Cardiac muscle cell (in vitro differentiated cells and primary cell): ENCODE measurements around the gene GRIK5. TPM values are rescaled to one million over a fixed set of nuclear protein-coding genes. Genes with fewer than 3 reads are reported as not detected.
"Not testable (repeated sequence)": the region's sequence is repeated elsewhere in the genome, so short reads cannot be mapped to it uniquely, and the experiment has no call there.

Source experiments
- DNase-seq, 2 donors: peaks; one replicate each; pipeline versions ENCODE4 v3.0.0 to v3.0.0-alpha.2; 2010 to 2017; ENCODE audit warnings: low read depth in 1 of 2, low spot score in 1 of 2
- H3K27ac ChIP-seq: fragments of 200-600 bp; sonication (generic); 2 replicates; pipeline ENCODE4 v1.5.1; 2016
- H3K27me3 ChIP-seq: fragments of 200-600 bp; sonication (generic); 2 replicates; pipeline ENCODE4 v1.6.0; 2016; ENCODE audit warnings: control low read depth
- H3K36me3 ChIP-seq: fragments of 200-600 bp; sonication (generic); 2 replicates; pipeline ENCODE4 v1.5.1; 2016; ENCODE audit warnings: control low read depth
- H3K4me1 ChIP-seq: fragments of 200-600 bp; sonication (generic); 2 replicates; pipeline ENCODE4 v1.8.1; 2017; ENCODE audit warnings: low read depth, mild to moderate bottlenecking, mixed run types
- H3K4me3 ChIP-seq: fragments of 200-600 bp; sonication (generic); 2 replicates; pipeline ENCODE4 v1.5.1; 2016; ENCODE audit warnings: mild to moderate bottlenecking
- H3K9me3 ChIP-seq: fragments of 200-600 bp; sonication (generic); 2 replicates; pipeline ENCODE4 v1.5.1; 2017; ENCODE audit warnings: low read depth, mild to moderate bottlenecking, control low read depth
- CTCF ChIP-seq: IDR thresholded peaks from 2 replicates; pipeline ENCODE4 v1.5.1; 2012; ENCODE audit warnings: low read depth, mild to moderate bottlenecking, low read length
- polyA plus RNA-seq: library from polyadenylated mRNA; unstranded; fragments of >200 nt; fragmentation: Nextera tagmentation; extraction: Ambion mirVana; gene quantifications from 2 replicates; pipeline ENCODE4 v1.2.1, GENCODE V29; 2016
- total RNA-seq: library from RNA; depleted of rRNA; stranded (reverse); fragments of >200 nt; gene quantifications from 2 replicates; pipeline ENCODE4 v1.2.3, GENCODE V29; 2016

Gene GRIK5
- total and polyA plus RNA-seq, 2 experiments from 2014 or later, result 3.4 to 11.8 TPM

GRCh38 chr19:42108527-42109389 lies 38.8 kb upstream of the GRIK5 start:
- Histone ChIP-seq H3K4me1 (no peaks in the 10 kb centered on the region), H3K27me3 (peaks cover 23% of the 10 kb centered on the region), H3K9me3 (no peaks in the 10 kb centered on the region), H3K4me3 (no peak overlapping the region), H3K27ac (no peak overlapping the region), H3K36me3 (no peaks in the 10 kb centered on the region)
- DNase-seq, result peak; percentile 90 to 94
- peak; percentile 100 for TF ChIP-seq CTCF

DNA sequence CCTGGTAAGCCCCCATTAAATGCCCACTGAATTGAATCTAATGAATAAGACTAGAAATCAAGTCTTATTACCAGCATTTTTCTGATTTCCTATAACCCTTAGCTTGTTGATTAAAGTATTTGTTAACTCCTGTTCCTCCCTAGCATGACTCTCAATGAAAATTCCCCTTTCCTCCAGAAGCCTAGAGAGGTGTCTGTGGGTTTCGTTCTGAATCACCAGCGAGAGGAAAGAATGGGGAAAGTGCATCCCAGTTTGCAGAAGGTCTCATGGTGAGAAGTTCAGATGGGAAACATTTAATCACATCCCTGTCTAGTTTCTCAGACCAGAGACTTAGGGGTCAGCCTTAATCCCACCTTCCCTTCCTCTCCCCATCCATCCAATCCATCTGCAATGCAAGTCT lies 35.4 kb upstream of the GRIK5 start:
- H3K27ac ChIP-seq, result no peak overlapping the region
- peaks cover 23% of the 10 kb centered on the region for H3K27me3 ChIP-seq
- no peak for TF ChIP-seq CTCF
- no peaks in the 10 kb centered on the region for H3K36me3 ChIP-seq
- H3K4me3 ChIP-seq, result no peak overlapping the region
- H3K4me1 ChIP-seq, result no peaks in the 10 kb centered on the region
- no peaks in the 10 kb centered on the region for H3K9me3 ChIP-seq
- no peak for DNase-seq

- H3K4me1 ChIP-seq, result no peaks in the 10 kb centered on the region
- DNase-seq, result no peak
- H3K27me3 ChIP-seq, result peaks cover 23% of the 10 kb centered on the region
- no peaks in the 10 kb centered on the region for H3K9me3 ChIP-seq
- H3K36me3 ChIP-seq, result no peaks in the 10 kb centered on the region
- H3K4me3 ChIP-seq, result no peak overlapping the region
- TF ChIP-seq CTCF, result no peak
- no peak overlapping the region for H3K27ac ChIP-seq
These were observed 32.9 kb upstream of the GRIK5 start for GRCh38 chr19:42102877-42103276.

GRCh38 chr19:42100241-42100640 lies 30.2 kb upstream of the GRIK5 start:
- DNase-seq, H3K4me1 ChIP-seq, H3K27ac ChIP-seq, H3K36me3 ChIP-seq, H3K9me3 ChIP-seq, H3K4me3 ChIP-seq: not testable (repeated sequence)
- peaks cover 18% of the 10 kb centered on the region for H3K27me3 ChIP-seq

- H3K4me1 ChIP-seq, result no peaks in the 10 kb centered on the region
- no peak overlapping the region for H3K27ac ChIP-seq
- no peak for TF ChIP-seq CTCF
- no peaks in the 10 kb centered on the region for H3K9me3 ChIP-seq
- peaks cover 10% of the 10 kb centered on the region for H3K27me3 ChIP-seq
- DNase-seq, result no peak
- H3K36me3 ChIP-seq, result no peaks in the 10 kb centered on the region
- H3K4me3 ChIP-seq, result no peak overlapping the region
These were observed 29.4 kb upstream of the GRIK5 start for GRCh38 chr19:42099336-42099925.

DNA sequence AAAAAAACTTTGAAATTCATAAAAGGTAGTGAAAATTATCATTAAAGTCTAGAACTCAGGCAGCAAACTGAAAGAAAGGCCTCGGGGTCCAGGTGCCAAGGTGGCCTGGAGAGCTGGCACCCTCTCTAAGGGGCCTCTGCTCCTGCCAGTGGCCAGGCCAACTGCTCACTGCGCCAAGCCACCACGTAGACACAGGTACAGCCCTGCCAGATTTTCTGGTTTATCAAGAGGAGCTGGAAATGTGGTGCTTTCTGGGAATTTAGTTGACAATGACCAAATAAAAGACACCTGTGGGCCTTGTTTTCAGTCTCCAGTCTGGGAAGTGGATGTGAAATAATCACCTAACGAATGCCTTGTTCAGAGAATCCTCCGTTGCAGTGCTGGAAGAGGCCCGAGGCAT lies 28.8 kb upstream of the GRIK5 start:
- no peak for TF ChIP-seq CTCF
- Histone ChIP-seq H3K36me3 (no peaks in the 10 kb centered on the region), H3K4me3 (no peak overlapping the region), H3K4me1 (no peaks in the 10 kb centered on the region), H3K27ac (no peak overlapping the region), H3K27me3 (peaks cover 7% of the 10 kb centered on the region), H3K9me3 (no peaks in the 10 kb centered on the region)
- DNase-seq, result no peak
